H7 (cell line): ENCODE data around the gene FGF9. TPM values are rescaled to one million over a fixed set of nuclear protein-coding genes. Genes with fewer than 3 reads are reported as not detected.

Experiments
- DNase-seq: peaks from one replicate; pipeline ENCODE4 v3.0.0; 2012
- H3K27me3 ChIP-seq: 2 replicates; pipeline ENCODE4 v1.6.0; 2011; ENCODE audit warnings: mild to moderate bottlenecking, low read length; ENCODE audit not compliant: control insufficient read depth, insufficient read depth
- H3K36me3 ChIP-seq: replicated peaks from 2 replicates; pipeline ENCODE4 v1.5.1; 2011; ENCODE audit warnings: low read length; ENCODE audit not compliant: control insufficient read depth, insufficient read depth
- H3K4me3 ChIP-seq: 2 replicates; pipeline ENCODE4 v1.5.1; 2011; ENCODE audit warnings: low read depth, mild to moderate bottlenecking, control low read depth, low read length, moderate library complexity; ENCODE audit not compliant: insufficient read depth
- total RNA-seq: library from RNA; depleted of rRNA; stranded (reverse); fragments of >200 nt; shearing (Covaris generic); gene quantifications from 2 replicates; pipeline ENCODE4 v1.2.3, GENCODE V29; 2014

FGF9 gene
- total RNA-seq, 1 experiment from 2014 or later = 0.42 TPM

DNA sequence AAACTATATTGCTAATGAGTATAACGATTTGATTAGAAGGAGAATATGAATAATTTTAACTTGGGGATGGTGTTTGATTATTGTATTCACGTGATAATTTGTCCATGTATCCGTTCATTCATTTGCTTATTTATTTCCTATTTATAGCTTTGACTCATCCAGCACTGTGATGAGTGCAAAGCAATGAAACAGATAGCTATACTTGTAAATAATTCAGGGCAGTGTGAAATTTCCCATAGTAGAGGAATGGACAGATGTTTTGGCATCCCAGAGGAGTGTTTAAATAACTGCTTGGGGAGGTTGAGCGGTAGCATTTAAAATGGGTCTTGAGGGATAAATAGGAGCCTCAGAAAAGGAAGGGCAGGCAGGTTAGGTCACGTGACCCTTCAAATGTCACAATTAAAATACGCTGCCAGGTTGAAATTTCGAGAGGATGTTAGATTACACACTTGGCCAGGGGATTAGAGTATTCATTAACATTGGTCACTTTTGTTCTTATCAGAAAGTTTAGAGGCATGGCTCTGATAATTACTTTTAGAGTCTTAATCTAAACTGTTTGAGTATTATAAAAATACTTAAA is 14.7 kb downstream of the FGF9 start:
- H3K4me3 ChIP-seq = no peak overlapping the region
- H3K36me3 ChIP-seq = no peaks in the 10 kb centered on the region
- no peak for DNase-seq
- no peaks in the 10 kb centered on the region for H3K27me3 ChIP-seq

DNA sequence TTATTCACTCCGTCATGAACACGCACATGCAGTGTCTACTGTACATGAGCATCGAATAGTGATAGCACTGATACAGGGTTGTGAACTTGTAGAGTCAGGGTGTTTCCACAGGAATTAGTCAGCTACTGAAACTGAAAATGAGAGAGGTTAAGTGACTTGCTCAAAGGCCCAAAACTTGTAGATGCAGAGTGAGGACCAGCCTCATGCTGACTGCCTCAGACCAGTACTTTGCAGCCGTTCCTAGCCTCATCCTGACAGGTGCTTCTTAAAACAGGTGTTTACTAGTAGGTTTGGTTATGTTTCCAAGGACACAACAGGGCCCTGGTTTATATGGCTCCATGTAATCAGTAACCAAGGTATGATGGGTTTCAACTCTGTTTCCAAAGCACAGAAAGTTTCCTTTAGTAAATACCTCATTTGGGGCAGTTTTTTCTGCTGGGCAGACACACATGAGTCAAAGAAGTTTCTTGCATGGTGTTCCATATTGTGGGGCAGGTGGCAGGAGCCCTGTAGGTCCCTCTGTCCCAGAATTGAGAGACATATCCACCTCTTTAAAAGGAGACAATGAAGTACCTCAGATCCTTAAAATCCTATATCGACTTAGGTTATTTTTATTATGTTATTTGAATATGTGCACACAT is 16.0 kb downstream of the FGF9 start:
- DNase-seq = no peak
- no peaks in the 10 kb centered on the region for H3K27me3 ChIP-seq

DNA sequence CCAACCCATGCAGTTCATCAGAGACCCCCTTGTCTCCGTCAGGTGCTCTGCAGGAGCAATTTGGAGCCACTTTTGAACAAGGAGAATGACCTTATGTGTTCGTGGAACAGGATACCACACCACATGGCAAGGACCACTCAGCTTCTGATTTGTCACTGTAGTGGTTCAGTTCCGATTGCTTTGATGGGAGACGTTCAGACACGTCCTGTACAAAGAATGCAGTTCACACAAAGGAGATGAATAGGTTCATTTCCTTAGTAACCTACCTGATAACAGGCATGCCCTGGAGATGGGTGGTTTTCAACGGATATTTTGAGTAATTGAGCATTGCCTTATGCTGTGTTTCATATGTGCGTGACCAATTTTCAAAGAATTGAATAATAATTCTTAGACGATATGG is 17.2 kb downstream of the FGF9 start:
- no peak overlapping the region for H3K4me3 ChIP-seq
- no peak for DNase-seq
- no peaks in the 10 kb centered on the region for H3K36me3 ChIP-seq
- H3K27me3 ChIP-seq = no peaks in the 10 kb centered on the region

More for the DNA sequence above, 16.0 kb downstream of the FGF9 start:
- Histone ChIP-seq H3K4me3 (no peak overlapping the region), H3K36me3 (no peaks in the 10 kb centered on the region)

GRCh38 chr13:21689097-21689496 is 18.2 kb downstream of the FGF9 start:
- no peak for DNase-seq
- Histone ChIP-seq H3K36me3 (no peaks in the 10 kb centered on the region), H3K4me3 (no peak overlapping the region), H3K27me3 (no peaks in the 10 kb centered on the region)

- Histone ChIP-seq H3K4me3 (no peak overlapping the region), H3K36me3 (no peaks in the 10 kb centered on the region), H3K27me3 (no peaks in the 10 kb centered on the region)
- no peak for DNase-seq
Measured at GRCh38 chr13:21690955-21691354, 20.1 kb downstream of the FGF9 start.

GRCh38 chr13:21691500-21691899 is 20.6 kb downstream of the FGF9 start:
- Histone ChIP-seq H3K4me3 (no peak overlapping the region), H3K36me3 (no peaks in the 10 kb centered on the region), H3K27me3 (no peaks in the 10 kb centered on the region)
- DNase-seq = no peak

DNA sequence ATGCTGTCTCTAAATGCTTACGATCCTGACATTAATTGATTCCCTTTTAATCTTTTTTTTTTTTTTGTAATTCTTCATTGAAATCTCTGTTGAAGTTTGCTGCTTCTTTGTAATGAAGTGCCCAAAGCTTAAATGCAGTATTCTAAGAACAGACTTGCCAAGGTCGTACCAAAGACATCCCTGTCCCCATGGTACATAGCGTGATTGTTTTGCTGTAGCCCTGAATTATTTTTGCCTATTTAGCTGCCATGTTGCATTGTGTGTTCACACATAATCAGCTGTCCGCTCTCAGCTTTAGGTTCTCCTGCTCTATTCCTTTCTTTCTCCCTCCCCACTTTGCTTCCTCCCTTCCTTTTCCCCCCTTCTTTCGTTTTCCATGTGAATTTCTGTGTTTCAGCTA is 21.1 kb downstream of the FGF9 start:
- no peaks in the 10 kb centered on the region for H3K36me3 ChIP-seq
- H3K4me3 ChIP-seq = no peak overlapping the region
- no peaks in the 10 kb centered on the region for H3K27me3 ChIP-seq
- DNase-seq = no peak

DNA sequence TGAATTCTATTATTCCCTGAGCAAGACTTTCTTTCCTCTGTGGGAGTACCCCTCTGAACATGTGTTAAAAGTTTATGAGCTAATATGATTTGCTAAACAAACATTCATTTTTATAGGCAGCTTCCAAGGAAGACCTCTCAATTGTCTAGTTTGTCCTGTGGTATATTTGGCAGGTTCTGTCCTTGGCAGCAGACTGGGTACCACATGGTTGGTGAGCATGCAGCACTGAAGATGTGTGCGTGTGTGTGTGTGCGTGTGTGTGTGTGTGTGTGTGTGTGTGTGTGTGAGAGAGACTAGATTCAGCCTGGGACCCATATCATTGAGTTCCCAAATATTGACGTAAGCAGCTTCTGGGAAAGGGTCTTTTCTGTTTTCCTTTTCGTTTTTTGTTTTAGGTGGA is 24.0 kb downstream of the FGF9 start:
- DNase-seq = no peak
- no peaks in the 10 kb centered on the region for H3K36me3 ChIP-seq

DNA sequence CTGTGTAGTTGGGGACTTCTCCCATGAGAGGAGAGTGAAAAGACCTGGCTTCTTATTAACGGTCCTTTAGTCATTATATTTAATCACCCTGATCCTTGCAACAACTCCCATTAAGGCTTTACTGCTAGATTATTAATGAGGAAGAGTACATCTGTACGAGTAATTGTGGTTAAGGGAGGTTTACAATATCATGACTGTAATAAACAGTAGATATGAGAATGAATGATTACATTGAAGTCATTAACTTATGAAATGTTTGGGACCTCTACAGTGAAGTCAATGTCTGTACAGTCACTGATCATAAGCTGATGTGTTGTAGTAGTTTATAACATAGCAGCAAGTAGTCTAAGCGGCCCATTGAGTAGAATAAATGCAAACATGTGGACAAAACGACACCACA is 24.7 kb downstream of the FGF9 start:
- Histone ChIP-seq H3K36me3 (no peaks in the 10 kb centered on the region), H3K27me3 (no peaks in the 10 kb centered on the region), H3K4me3 (no peak overlapping the region)
- no peak for DNase-seq

More for the DNA sequence above, 24.0 kb downstream of the FGF9 start:
- Histone ChIP-seq H3K27me3 (no peaks in the 10 kb centered on the region), H3K4me3 (no peak overlapping the region)

DNA sequence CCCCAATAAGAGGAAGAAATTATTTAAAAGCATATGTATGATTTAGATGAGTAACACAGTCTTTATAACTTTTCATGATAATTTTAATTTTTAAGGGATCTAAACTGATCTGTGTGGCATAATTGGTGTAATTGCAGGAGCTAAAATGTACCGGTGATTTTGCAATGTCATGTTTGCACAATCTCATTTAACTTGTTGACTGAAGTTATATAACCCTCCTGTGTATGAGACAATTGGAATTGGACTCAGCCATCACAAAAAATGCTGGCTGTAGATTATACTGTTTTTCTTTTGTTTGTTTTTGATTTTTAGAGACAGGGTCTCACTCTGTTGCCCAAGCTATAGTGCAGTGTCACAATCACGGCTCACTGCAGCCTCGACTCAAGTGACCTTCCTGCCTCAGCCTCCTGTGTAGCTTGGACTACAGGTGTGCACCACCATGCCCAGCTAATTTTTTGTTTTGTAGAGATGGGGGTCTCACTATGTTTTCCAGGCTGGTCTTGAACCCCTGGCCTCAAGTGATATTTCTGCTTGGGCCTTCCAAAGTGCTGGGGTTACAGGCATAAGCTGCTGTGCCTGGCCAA is 26.1 kb downstream of the FGF9 start:
- no peaks in the 10 kb centered on the region for H3K36me3 ChIP-seq
- DNase-seq = no peak
- H3K27me3 ChIP-seq = no peaks in the 10 kb centered on the region
- no peak overlapping the region for H3K4me3 ChIP-seq

- H3K36me3 ChIP-seq = no peaks in the 10 kb centered on the region
- DNase-seq = no peak
- H3K4me3 ChIP-seq = no peak overlapping the region
- no peaks in the 10 kb centered on the region for H3K27me3 ChIP-seq
Measured at GRCh38 chr13:21698817-21699679, 28.2 kb downstream of the FGF9 start.

DNA sequence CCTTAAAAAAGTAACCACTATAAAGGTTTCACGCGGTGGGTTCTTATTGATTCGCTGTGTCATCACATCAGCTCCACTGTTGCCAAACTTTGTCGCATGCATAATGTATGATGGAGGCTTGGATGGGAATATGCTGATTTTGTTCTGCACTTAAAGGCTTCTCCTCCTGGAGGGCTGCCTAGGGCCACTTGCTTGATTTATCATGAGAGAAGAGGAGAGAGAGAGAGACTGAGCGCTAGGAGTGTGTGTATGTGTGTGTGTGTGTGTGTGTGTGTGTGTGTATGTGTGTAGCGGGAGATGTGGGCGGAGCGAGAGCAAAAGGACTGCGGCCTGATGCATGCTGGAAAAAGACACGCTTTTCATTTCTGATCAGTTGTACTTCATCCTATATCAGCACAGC is 30.6 kb downstream of the FGF9 start:
- Histone ChIP-seq H3K36me3 (no peaks in the 10 kb centered on the region), H3K4me3 (no peak overlapping the region), H3K27me3 (no peaks in the 10 kb centered on the region)
- DNase-seq = no peak

DNA sequence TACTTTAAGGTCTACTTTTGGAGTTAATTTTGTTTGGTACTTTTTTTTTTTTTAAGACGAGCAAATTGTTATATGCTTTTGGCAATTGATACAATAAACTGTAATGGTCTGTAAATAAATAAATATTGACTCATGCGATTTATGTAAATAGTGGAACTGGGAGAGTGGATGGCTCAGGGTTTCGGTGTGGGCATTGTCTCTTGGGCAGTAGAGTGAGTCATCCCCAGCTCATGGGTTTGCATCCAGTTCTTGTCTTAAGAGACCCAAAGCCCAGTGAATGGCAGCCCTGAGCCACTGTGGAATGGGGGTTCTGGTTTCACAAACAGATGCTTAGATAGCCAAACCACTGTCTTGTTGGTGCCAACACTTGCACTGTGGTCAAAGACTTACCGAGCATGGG is 33.0 kb downstream of the FGF9 start:
- DNase-seq = no peak
- no peak overlapping the region for H3K4me3 ChIP-seq
- no peaks in the 10 kb centered on the region for H3K27me3 ChIP-seq
- no peaks in the 10 kb centered on the region for H3K36me3 ChIP-seq

DNA sequence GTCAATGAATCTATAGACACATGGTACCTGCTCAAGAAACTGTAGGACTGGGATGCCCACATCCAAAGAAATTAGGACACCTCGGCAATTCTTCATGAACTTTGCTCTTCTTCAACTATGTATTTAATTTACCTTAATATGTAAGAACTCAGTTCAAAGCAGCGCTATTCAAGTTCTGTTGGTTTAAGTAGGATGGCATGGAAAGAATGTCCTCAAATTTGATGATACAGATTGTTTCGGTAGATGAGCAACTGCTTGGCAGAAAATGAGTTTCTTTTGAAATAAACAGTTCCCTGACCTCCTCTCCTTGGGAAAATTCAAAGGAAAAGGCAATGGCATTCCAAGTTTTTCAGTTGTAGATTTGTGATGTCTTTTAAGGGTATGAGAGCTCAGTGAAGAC is 36.7 kb downstream of the FGF9 start:
- H3K36me3 ChIP-seq = no peaks in the 10 kb centered on the region
- no peak for DNase-seq
- H3K4me3 ChIP-seq = no peak overlapping the region
- H3K27me3 ChIP-seq = no peaks in the 10 kb centered on the region

DNA sequence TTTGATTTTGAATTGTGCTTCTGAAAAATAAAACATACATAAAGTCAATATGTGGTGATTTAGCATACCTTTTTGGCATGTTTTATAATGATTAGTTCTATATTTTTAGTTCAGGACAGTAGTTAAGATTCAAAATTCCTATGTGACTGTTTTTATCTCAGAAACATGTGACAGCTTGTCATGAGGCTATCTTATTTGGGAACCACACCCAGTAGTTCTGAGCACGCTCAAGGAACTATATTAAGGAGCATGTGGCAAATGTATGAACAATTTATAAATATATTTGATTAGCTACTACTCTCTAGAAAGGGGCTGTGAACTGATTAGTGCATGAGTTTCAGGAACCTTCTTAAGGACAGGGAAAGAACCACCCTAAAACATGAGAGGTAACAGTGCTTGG is 38.8 kb downstream of the FGF9 start:
- Histone ChIP-seq H3K27me3 (no peaks in the 10 kb centered on the region), H3K36me3 (no peaks in the 10 kb centered on the region), H3K4me3 (no peak overlapping the region)
- DNase-seq = no peak
